Forelimb muscle (tissue), 1 donor: ENCODE results near the gene PREPL. TPM values are rescaled to one million over a fixed set of nuclear protein-coding genes. Genes with fewer than 3 reads are reported as not detected.

Experiments
- polyA plus RNA-seq: library from polyadenylated mRNA; unstranded; fragments of 120-200 nt; gene quantifications from one replicate; pipeline ENCODE4 v1.2.1, GENCODE V29; 2013; ENCODE audit not compliant: insufficient read length

The PREPL gene
- polyA plus RNA-seq, 1 donor, result 177 TPM

Other genes with a start within 250 kb of the PREPL start
- gene PPM1B, start 192.6 kb downstream of the PREPL start, polyA plus RNA-seq, result 31.1 TPM
- gene SLC3A1, start 86.0 kb downstream of the PREPL start, polyA plus RNA-seq, result 1.6 TPM
- gene CAMKMT, start 453 bp upstream of the PREPL start, polyA plus RNA-seq, result 4.8 TPM